Endothelial cell of umbilical vein (primary cell): Measurements from ENCODE around the gene PPP1R1C. TPM values are rescaled to one million over a fixed set of nuclear protein-coding genes. Genes with fewer than 3 reads are reported as not detected.

ENCODE experiments used
- BruUV-seq: library from RNA; stranded (reverse); fragments of 400-500 nt; replicated peaks from 2 replicates; lab custom pipeline; 2021; lab: Mats Ljungman, UMichigan
- CTCF ChIA-PET: fragments of 300-600, 350-600 bp; sonication (Branson Sonifier 250); formaldehyde crosslinking; loops from one replicate; lab custom pipeline; 2021; ENCODE audit warnings: antibody characterized with exemption, inconsistent platforms; lab: Charles Lee
- POLR2A ChIA-PET: fragments of 300-600, 350-600 bp; sonication (Branson Sonifier 250); formaldehyde crosslinking; loops from one replicate; lab custom pipeline; 2021; ENCODE audit warnings: antibody characterized with exemption, inconsistent platforms; lab: Charles Lee
- DNase-seq: peaks from one replicate; pipeline ENCODE4 v3.0.0-alpha.2; 2011; ENCODE audit warnings: low read depth, low spot score
- FAIRE-seq: peaks from 2 replicates; lab custom pipeline; 2011; peaks lifted over from hg19 to GRCh38; lab: Jason Lieb, UNC
- H2AFZ ChIP-seq: 2 replicates; pipeline ENCODE4 v1.6.0; 2012; ENCODE audit warnings: low read depth, low read length, control low read depth, inconsistent platforms
- H3K27ac ChIP-seq: 2 replicates; pipeline ENCODE4 v1.5.1; 2011; ENCODE audit warnings: low read depth, mild to moderate bottlenecking, control low read depth, low read length, moderate library complexity; ENCODE audit not compliant: insufficient read depth
- H3K27me3 ChIP-seq, 2 experiments: 2 replicates each; pipeline versions ENCODE4 v1.6.0 to v1.6.1; 2011; ENCODE audit warnings: low read length in 2 of 2, mixed read lengths in 1 of 2; ENCODE audit not compliant: control insufficient read depth in 2 of 2, insufficient read depth in 2 of 2
- H3K36me3 ChIP-seq, 2 experiments: 2 replicates in 1 of 2; 3 replicates in 1 of 2; pipeline ENCODE4 v1.5.1; 2011; ENCODE audit warnings: low read length in 2 of 2, mild to moderate bottlenecking in 1 of 2, moderate library complexity in 1 of 2; ENCODE audit not compliant: control insufficient read depth in 2 of 2, insufficient read depth in 2 of 2; ENCODE audit errors: extremely low read depth in 1 of 2
- H3K4me1 ChIP-seq: 3 replicates; pipeline ENCODE4 v1.5.1; 2011; ENCODE audit warnings: mild to moderate bottlenecking, low read length; ENCODE audit not compliant: control insufficient read depth, insufficient read depth; ENCODE audit errors: extremely low read depth
- H3K4me2 ChIP-seq: 2 replicates; pipeline ENCODE4 v1.6.1; 2011; ENCODE audit warnings: low read length, control low read depth, mixed read lengths; ENCODE audit not compliant: insufficient read depth
- H3K4me3 ChIP-seq, 3 experiments: fragments of 200-600 bp in 1 of 3; sonication (generic), shearing (Covaris generic) in 1 of 3; replicated peaks in 1 of 3; 2 replicates each; pipeline ENCODE4 v1.5.1; 2011 to 2016; ENCODE audit warnings: control low read depth in 3 of 3, low read length in 3 of 3, mild to moderate bottlenecking in 2 of 3, inconsistent platforms in 1 of 3, low read depth in 1 of 3, moderate library complexity in 1 of 3; ENCODE audit not compliant: insufficient read depth in 1 of 3
- H3K79me2 ChIP-seq: 2 replicates; pipeline ENCODE4 v1.6.0; 2012; ENCODE audit warnings: low read length, inconsistent platforms; ENCODE audit not compliant: control insufficient read depth, insufficient read depth
- H3K9ac ChIP-seq: replicated peaks from 2 replicates; pipeline ENCODE3; 2011; ENCODE audit warnings: low read length, control low read depth; ENCODE audit not compliant: insufficient read depth; ENCODE audit errors: extremely low read depth
- H3K9me1 ChIP-seq: replicated peaks from 3 replicates; pipeline ENCODE4 v1.6.0; 2011; ENCODE audit warnings: mild to moderate bottlenecking, low read length; ENCODE audit not compliant: control insufficient read depth, insufficient read depth; ENCODE audit errors: extremely low read depth
- H3K9me3 ChIP-seq: replicated peaks from 2 replicates; pipeline ENCODE4 v1.5.1; 2012; ENCODE audit warnings: low read length, inconsistent platforms; ENCODE audit not compliant: control insufficient read depth, insufficient read depth
- H4K20me1 ChIP-seq: replicated peaks from 2 replicates; pipeline ENCODE3; 2011; ENCODE audit warnings: mild to moderate bottlenecking, low read length; ENCODE audit not compliant: control insufficient read depth, insufficient read depth; ENCODE audit errors: extremely low read depth
- EZH2 ChIP-seq: IDR thresholded peaks from 2 replicates; pipeline ENCODE4 v1.6.1; 2012; ENCODE audit warnings: borderline replicate concordance, low read depth, mild to moderate bottlenecking, moderate library complexity, low read length, inconsistent platforms; ENCODE audit not compliant: severe bottlenecking
- FOS ChIP-seq: IDR thresholded peaks from 2 replicates; pipeline ENCODE4 v1.6.1; 2011; ENCODE audit warnings: mild to moderate bottlenecking, low read length, moderate library complexity, borderline replicate concordance; ENCODE audit not compliant: insufficient read depth
- GATA2 ChIP-seq: IDR thresholded peaks from 2 replicates; pipeline ENCODE4 v1.7.0; 2011; ENCODE audit warnings: low read depth, mild to moderate bottlenecking, moderate library complexity, mixed read lengths, low read length; ENCODE audit not compliant: insufficient read length, insufficient read depth
- JUN ChIP-seq: IDR thresholded peaks from 2 replicates; pipeline ENCODE4 v1.6.1; 2011; ENCODE audit warnings: borderline replicate concordance, low read depth; ENCODE audit not compliant: insufficient read length, insufficient read depth
- MYC ChIP-seq: IDR thresholded peaks from one replicate; pipeline ENCODE4 v1.6.1; 2011; ENCODE audit warnings: mild to moderate bottlenecking, low read depth, low read length
- POLR2A ChIP-seq: IDR thresholded peaks from 2 replicates; pipeline ENCODE4 v1.6.1; 2012; ENCODE audit warnings: low read depth, mild to moderate bottlenecking, control low read depth, low read length
- POLR2AphosphoS5 ChIP-seq: IDR thresholded peaks from 2 replicates; pipeline ENCODE4 v1.6.1; 2012; ENCODE audit warnings: low read depth, mild to moderate bottlenecking, control low read depth, low read length, moderate library complexity; ENCODE audit not compliant: insufficient read depth
- dilution Hi-C: fragments of 300-500 bp; cut with MboI; formaldehyde crosslinking; loops from one replicate; pipeline ENCODE4 v1.15.0; 2019; ENCODE audit warnings: low sequenced_read_pairs; ENCODE audit not compliant: extremely low pct_ligation_motif_present
- intact Hi-C: fragments of 100-400 bp; cut with micrococcal nuclease; formaldehyde crosslinking; loops from one replicate; pipeline ENCODE4 v1.10.0; 2022
- polyA plus RNA-seq, 4 experiments: library from polyadenylated mRNA; depleted of rRNA in 3 of 4; stranded (reverse) in 3 of 4; unstranded in 1 of 4; fragments of >200 nt; gene quantifications; 2 replicates each; pipeline versions ENCODE4 v1.2.1 to v1.2.3, GENCODE V29; 2011 to 2012; ENCODE audit warnings: missing spikeins in 1 of 4
- total RNA-seq: library from RNA; stranded (reverse); gene quantifications from 2 replicates; pipeline ENCODE4 v1.2.3, GENCODE V29; 2021
- TF ChIP-seq, protein P1 (sequence below): IDR thresholded peaks from 2 replicates; pipeline ENCODE4 v1.6.1; 2011; ENCODE audit not compliant: insufficient read depth, insufficient read length
- TF ChIP-seq, protein P2 (sequence below), 2 donors: IDR thresholded peaks; 1 replicate in 1 of 2; 2 replicates in 1 of 2; pipeline ENCODE4 v1.5.1; 2011; ENCODE audit warnings: low read length in 2 of 2, mild to moderate bottlenecking in 2 of 2, moderate library complexity in 2 of 2, control low read depth in 1 of 2, inconsistent platforms in 1 of 2, low read depth in 1 of 2; ENCODE audit not compliant: insufficient read depth in 1 of 2; ENCODE audit errors: extremely low read depth in 1 of 2

PPP1R1C gene
- total and polyA plus RNA-seq, 2 donors (not counting 3 experiments of a cell fraction or from before 2014, with no cell fraction given): 0.26 TPM; not detected in 1

GRCh38 chr2:181978351-181979150 lies 7.1 kb upstream of the PPP1R1C start:
- POLR2A ChIA-PET: no interaction called here
- dilution Hi-C loops: no loop called here

GRCh38 chr2:181984060-181984459 lies 1.6 kb upstream of the PPP1R1C start:
- intact Hi-C loops: no loop called here
- H3K36me3 ChIP-seq: no peaks in the 10 kb centered on the region
- no peaks in the 10 kb centered on the region for H3K27me3 ChIP-seq
- no peak overlapping the region for H3K9ac ChIP-seq
- no peaks in the 10 kb centered on the region for H3K79me2 ChIP-seq
- FAIRE-seq (no peak), DNase-seq (no peak)
- no TSS peak for BruUV-seq
- H3K4me3 ChIP-seq: no peak overlapping the region
- no peaks in the 10 kb centered on the region for H3K9me3 ChIP-seq
- no peak overlapping the region for H3K27ac ChIP-seq
- TF ChIP-seq EZH2: no peak
- TF ChIP-seq JUN: no peak
- no peak for TF ChIP-seq POLR2AphosphoS5
- TF ChIP-seq, protein P1, sequence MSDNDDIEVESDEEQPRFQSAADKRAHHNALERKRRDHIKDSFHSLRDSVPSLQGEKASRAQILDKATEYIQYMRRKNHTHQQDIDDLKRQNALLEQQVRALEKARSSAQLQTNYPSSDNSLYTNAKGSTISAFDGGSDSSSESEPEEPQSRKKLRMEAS: no peak
- TF ChIP-seq GATA2: no peak
- no peak for TF ChIP-seq POLR2A
- no peak for TF ChIP-seq FOS
- TF ChIP-seq, protein P2, sequence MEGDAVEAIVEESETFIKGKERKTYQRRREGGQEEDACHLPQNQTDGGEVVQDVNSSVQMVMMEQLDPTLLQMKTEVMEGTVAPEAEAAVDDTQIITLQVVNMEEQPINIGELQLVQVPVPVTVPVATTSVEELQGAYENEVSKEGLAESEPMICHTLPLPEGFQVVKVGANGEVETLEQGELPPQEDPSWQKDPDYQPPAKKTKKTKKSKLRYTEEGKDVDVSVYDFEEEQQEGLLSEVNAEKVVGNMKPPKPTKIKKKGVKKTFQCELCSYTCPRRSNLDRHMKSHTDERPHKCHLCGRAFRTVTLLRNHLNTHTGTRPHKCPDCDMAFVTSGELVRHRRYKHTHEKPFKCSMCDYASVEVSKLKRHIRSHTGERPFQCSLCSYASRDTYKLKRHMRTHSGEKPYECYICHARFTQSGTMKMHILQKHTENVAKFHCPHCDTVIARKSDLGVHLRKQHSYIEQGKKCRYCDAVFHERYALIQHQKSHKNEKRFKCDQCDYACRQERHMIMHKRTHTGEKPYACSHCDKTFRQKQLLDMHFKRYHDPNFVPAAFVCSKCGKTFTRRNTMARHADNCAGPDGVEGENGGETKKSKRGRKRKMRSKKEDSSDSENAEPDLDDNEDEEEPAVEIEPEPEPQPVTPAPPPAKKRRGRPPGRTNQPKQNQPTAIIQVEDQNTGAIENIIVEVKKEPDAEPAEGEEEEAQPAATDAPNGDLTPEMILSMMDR (IDR thresholded peaks at IDR 0.05; ENCODE audit: extremely low read depth in 1 of 2, insufficient read depth in 1 of 2, low read depth in 1 of 2, low read length in 2 of 2): no peak
- TF ChIP-seq MYC: no peak
- H3K4me2 ChIP-seq: no peak overlapping the region
- CTCF ChIA-PET: interaction anchor here (1.0 kb wide), 1 partner anchor 11 kb away, joined by 3 read pairs; no protein-coding TSS in a partner anchor
- H4K20me1 ChIP-seq: no peaks in the 10 kb centered on the region
- POLR2A ChIA-PET: no interaction called here
- dilution Hi-C loops: no loop called here
- no peak overlapping the region for H2AFZ ChIP-seq
- H3K4me1 ChIP-seq: no peaks in the 10 kb centered on the region
- no peaks in the 10 kb centered on the region for H3K9me1 ChIP-seq

More at GRCh38 chr2:181978351-181979150, 7.1 kb upstream of the PPP1R1C start:
- no peaks in the 10 kb centered on the region for H3K4me1 ChIP-seq
- H2AFZ ChIP-seq: no peak overlapping the region
- intact Hi-C loops: no loop called here
- H3K9me3 ChIP-seq: no peaks in the 10 kb centered on the region
- H3K4me2 ChIP-seq: no peak overlapping the region
- FAIRE-seq (no peak), DNase-seq (no peak)
- TF ChIP-seq FOS (no peak), JUN (no peak), POLR2AphosphoS5 (no peak), MYC (no peak), GATA2 (no peak)
- no peak overlapping the region for H3K9ac ChIP-seq
- CTCF ChIA-PET: interaction anchor here (1.1 kb wide), 1 partner anchor 85 kb away, joined by 3 read pairs; no protein-coding TSS in a partner anchor
- no peaks in the 10 kb centered on the region for H3K9me1 ChIP-seq
- H3K36me3 ChIP-seq: no peaks in the 10 kb centered on the region
- no peaks in the 10 kb centered on the region for H4K20me1 ChIP-seq
- no peaks in the 10 kb centered on the region for H3K79me2 ChIP-seq
- no peaks in the 10 kb centered on the region for H3K27me3 ChIP-seq
- BruUV-seq: no TSS peak
- no peak overlapping the region for H3K4me3 ChIP-seq
- H3K27ac ChIP-seq: no peak overlapping the region
